Measurements from ENCODE around the gene CEP41.

DNA sequence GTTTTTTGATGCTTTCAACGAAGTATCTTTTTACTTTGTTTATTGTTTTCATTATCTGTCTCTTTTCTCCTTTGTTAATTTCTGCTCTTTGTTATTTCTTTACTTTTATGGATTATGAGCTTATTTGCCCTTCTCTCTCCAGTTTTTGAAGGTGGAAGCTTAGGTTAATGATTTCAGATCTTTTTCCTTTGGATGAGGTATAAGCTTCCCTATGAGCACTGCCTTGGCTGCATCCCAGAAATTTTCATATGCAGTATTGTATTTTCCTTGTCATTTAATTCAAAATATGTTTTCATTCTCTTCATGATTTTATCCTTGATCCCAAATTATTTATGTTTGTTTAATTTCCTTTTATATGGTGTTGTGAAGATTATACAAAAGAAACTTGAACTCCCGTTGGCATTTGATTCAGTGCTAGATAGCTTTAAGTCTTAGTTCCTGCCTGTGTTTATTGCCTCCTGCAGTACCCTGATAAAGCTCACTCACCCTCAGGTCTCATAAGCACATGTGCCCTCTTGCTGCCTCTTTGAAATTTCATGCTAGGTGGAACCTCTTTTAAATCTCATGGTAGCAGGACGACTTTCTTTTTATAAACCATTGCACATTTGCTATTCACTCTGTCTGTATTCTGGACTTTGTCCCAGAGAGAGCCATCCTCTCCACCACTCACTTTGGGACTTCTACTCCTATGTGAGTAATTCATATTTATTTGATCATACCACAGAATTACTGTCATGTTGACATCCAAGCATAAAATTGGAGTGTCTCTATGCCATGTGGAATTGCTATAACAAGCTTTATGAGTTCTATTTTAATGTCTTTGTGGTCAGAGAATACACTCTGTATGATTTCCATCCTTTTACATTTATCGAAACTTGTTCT is 23.0 kb upstream of the CEP41 start:
- TF ChIP-seq, protein P1, sequence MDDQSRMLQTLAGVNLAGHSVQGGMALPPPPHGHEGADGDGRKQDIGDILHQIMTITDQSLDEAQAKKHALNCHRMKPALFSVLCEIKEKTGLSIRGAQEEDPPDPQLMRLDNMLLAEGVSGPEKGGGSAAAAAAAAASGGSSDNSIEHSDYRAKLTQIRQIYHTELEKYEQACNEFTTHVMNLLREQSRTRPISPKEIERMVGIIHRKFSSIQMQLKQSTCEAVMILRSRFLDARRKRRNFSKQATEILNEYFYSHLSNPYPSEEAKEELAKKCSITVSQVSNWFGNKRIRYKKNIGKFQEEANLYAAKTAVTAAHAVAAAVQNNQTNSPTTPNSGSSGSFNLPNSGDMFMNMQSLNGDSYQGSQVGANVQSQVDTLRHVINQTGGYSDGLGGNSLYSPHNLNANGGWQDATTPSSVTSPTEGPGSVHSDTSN (IDR thresholded peaks at IDR 0.05) = no peak
- TF ChIP-seq, protein P2, sequence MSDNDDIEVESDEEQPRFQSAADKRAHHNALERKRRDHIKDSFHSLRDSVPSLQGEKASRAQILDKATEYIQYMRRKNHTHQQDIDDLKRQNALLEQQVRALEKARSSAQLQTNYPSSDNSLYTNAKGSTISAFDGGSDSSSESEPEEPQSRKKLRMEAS (IDR thresholded peaks at IDR 0.05) = no peak
- TF ChIP-seq, protein P3, sequence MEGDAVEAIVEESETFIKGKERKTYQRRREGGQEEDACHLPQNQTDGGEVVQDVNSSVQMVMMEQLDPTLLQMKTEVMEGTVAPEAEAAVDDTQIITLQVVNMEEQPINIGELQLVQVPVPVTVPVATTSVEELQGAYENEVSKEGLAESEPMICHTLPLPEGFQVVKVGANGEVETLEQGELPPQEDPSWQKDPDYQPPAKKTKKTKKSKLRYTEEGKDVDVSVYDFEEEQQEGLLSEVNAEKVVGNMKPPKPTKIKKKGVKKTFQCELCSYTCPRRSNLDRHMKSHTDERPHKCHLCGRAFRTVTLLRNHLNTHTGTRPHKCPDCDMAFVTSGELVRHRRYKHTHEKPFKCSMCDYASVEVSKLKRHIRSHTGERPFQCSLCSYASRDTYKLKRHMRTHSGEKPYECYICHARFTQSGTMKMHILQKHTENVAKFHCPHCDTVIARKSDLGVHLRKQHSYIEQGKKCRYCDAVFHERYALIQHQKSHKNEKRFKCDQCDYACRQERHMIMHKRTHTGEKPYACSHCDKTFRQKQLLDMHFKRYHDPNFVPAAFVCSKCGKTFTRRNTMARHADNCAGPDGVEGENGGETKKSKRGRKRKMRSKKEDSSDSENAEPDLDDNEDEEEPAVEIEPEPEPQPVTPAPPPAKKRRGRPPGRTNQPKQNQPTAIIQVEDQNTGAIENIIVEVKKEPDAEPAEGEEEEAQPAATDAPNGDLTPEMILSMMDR (IDR thresholded peaks at IDR 0.05) = no peak
- no peak for TF ChIP-seq POLR2A (IDR thresholded peaks at IDR 0.05; ENCODE audit: low read length)
- TF ChIP-seq EP300 (IDR thresholded peaks at IDR 0.05) = no peak
- TF ChIP-seq, protein P4, sequence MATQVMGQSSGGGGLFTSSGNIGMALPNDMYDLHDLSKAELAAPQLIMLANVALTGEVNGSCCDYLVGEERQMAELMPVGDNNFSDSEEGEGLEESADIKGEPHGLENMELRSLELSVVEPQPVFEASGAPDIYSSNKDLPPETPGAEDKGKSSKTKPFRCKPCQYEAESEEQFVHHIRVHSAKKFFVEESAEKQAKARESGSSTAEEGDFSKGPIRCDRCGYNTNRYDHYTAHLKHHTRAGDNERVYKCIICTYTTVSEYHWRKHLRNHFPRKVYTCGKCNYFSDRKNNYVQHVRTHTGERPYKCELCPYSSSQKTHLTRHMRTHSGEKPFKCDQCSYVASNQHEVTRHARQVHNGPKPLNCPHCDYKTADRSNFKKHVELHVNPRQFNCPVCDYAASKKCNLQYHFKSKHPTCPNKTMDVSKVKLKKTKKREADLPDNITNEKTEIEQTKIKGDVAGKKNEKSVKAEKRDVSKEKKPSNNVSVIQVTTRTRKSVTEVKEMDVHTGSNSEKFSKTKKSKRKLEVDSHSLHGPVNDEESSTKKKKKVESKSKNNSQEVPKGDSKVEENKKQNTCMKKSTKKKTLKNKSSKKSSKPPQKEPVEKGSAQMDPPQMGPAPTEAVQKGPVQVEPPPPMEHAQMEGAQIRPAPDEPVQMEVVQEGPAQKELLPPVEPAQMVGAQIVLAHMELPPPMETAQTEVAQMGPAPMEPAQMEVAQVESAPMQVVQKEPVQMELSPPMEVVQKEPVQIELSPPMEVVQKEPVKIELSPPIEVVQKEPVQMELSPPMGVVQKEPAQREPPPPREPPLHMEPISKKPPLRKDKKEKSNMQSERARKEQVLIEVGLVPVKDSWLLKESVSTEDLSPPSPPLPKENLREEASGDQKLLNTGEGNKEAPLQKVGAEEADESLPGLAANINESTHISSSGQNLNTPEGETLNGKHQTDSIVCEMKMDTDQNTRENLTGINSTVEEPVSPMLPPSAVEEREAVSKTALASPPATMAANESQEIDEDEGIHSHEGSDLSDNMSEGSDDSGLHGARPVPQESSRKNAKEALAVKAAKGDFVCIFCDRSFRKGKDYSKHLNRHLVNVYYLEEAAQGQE (IDR thresholded peaks at IDR 0.05) = no peak
- TF ChIP-seq CBX8 (IDR thresholded peaks at IDR 0.05) = no peak
- TF ChIP-seq JUNB (IDR thresholded peaks at IDR 0.05) = no peak
- TF ChIP-seq SMC3 (IDR thresholded peaks at IDR 0.05) = no peak
- no peak for TF ChIP-seq HDAC2 (IDR thresholded peaks at IDR 0.05)
- TF ChIP-seq EHF (CRISPR knock-in tag; IDR thresholded peaks at IDR 0.05) = no peak
- TF ChIP-seq CEBPB (IDR thresholded peaks at IDR 0.05) = no peak
- no peak for TF ChIP-seq RFX5 (IDR thresholded peaks at IDR 0.05)
